ENCODE data around the gene RAB3A. TPM values are rescaled to one million over a fixed set of nuclear protein-coding genes. Genes with fewer than 3 reads are reported as not detected.
"Not testable (repeated sequence)": the region's sequence is repeated elsewhere in the genome, so short reads cannot be mapped to it uniquely, and the experiment has no call there.

The RAB3A gene
- total RNA-seq, 6 donors from 2014 or later, result 0.46 to 5.0 (median 3.4) TPM

GRCh38 chr19:18214779-18215433 lies 11.1 kb upstream of the RAB3A start:
- WGBS, 2 donors, result 67 to 72% methylated on average over 7 of the region's 7 CpGs
- H3K27ac ChIP-seq, result no peak overlapping the region
- TF ChIP-seq EP300 (IDR thresholded peaks at IDR 0.05), result no peak
- no peak for TF ChIP-seq POLR2A (IDR thresholded peaks at IDR 0.05)
- TF ChIP-seq CTCF (IDR thresholded peaks at IDR 0.05), result no peak
- peak in 1 of 2 donors; percentile 25 for ATAC-seq (ENCODE audit: low FRiP score in 2 of 2)
- no peaks in the 10 kb centered on the region for H3K4me1 ChIP-seq
- H3K27me3 ChIP-seq, result no peaks in the 10 kb centered on the region
- H3K4me3 ChIP-seq, result no peak overlapping the region
- H3K36me3 ChIP-seq, result no peaks in the 10 kb centered on the region
- DNase-seq, result no peak
- H3K9me3 ChIP-seq, result no peaks in the 10 kb centered on the region

- WGBS, 2 donors, result 81 to 83% methylated on average over 13 to 14 of the region's 14 CpGs
- peaks cover 0 to 5% (median 0%) of the 10 kb centered on the region in 4 donors for H3K4me1 ChIP-seq
- DNase-seq (no peak), ATAC-seq (ENCODE audit: low FRiP score in 2 of 2) (peak in 1 of 2 donors; percentile 19)
- TF ChIP-seq EP300 (IDR thresholded peaks at IDR 0.05) (no peak), POLR2AphosphoS5 (IDR thresholded peaks at IDR 0.05) (no peak), POLR2A (IDR thresholded peaks at IDR 0.05) (no peak), CTCF (IDR thresholded peaks at IDR 0.05) (no peak)
- no peak overlapping the region for H3K4me3 ChIP-seq
- H3K36me3 ChIP-seq, result no peaks in the 10 kb centered on the region
- no peaks in the 10 kb centered on the region for H3K27me3 ChIP-seq
- H3K27ac ChIP-seq, result no peak overlapping the region
- H3K9me3 ChIP-seq, result no peaks in the 10 kb centered on the region
Measured at GRCh38 chr19:18211683-18212082, 7.8 kb upstream of the RAB3A start.

- H3K27me3 ChIP-seq; H3K36me3 ChIP-seq; H3K4me3 ChIP-seq; DNase-seq; H3K27ac ChIP-seq; ATAC-seq (ENCODE audit: low FRiP score in 2 of 2); H3K9me3 ChIP-seq: not testable (repeated sequence)
- H3K4me1 ChIP-seq, result peaks cover 4 to 16% (median 8%) of the 10 kb centered on the region in 4 donors
- 79 to 90% methylated on average over 5 of the region's 5 CpGs for WGBS, 2 donors
Measured at GRCh38 chr19:18209912-18210311, 6.1 kb upstream of the RAB3A start.

- no peaks in the 10 kb centered on the region for H3K9me3 ChIP-seq
- no peaks in the 10 kb centered on the region for H3K36me3 ChIP-seq
- 20 to 24% methylated on average over 11 to 32 of the region's 32 CpGs for WGBS, 2 donors
- DNase-seq (peak; percentile 35 to 92), ATAC-seq (ENCODE audit: low FRiP score in 2 of 2) (no peak)
- no peak overlapping the region for H3K4me3 ChIP-seq
- peak overlapping the region in 2 of 4 donors; percentile 44 to 62 for H3K27ac ChIP-seq
- H3K4me1 ChIP-seq, result peaks cover 8 to 23% (median 13%) of the 10 kb centered on the region in 4 donors
- TF ChIP-seq POLR2AphosphoS5 (IDR thresholded peaks at IDR 0.05) (peak; percentile 10 to 33), EP300 (IDR thresholded peaks at IDR 0.05) (no peak), CTCF (IDR thresholded peaks at IDR 0.05) (peak in 5 of 6 experiments; percentile 15 to 72 (median 44)), POLR2A (IDR thresholded peaks at IDR 0.05) (no peak)
- H3K27me3 ChIP-seq, result no peaks in the 10 kb centered on the region
Measured at GRCh38 chr19:18208098-18208951, 4.5 kb upstream of the RAB3A start.

- H3K9me3 ChIP-seq, result no peaks in the 10 kb centered on the region
- H3K36me3 ChIP-seq, result no peaks in the 10 kb centered on the region
- H3K27ac ChIP-seq, result peak overlapping the region in 2 of 4 donors; percentile 95 to 97
- DNase-seq (no peak), ATAC-seq (ENCODE audit: low FRiP score in 2 of 2) (no peak)
- H3K4me3 ChIP-seq, result no peak overlapping the region
- no peaks in the 10 kb centered on the region for H3K27me3 ChIP-seq
- peaks cover 15 to 35% (median 21%) of the 10 kb centered on the region in 4 donors for H3K4me1 ChIP-seq
- TF ChIP-seq EP300 (IDR thresholded peaks at IDR 0.05) (no peak), CTCF (IDR thresholded peaks at IDR 0.05) (no peak), POLR2A (IDR thresholded peaks at IDR 0.05) (no peak), POLR2AphosphoS5 (IDR thresholded peaks at IDR 0.05) (no peak)
- WGBS, 2 donors, result 85 to 87% methylated on average over 12 of the region's 12 CpGs
Measured at GRCh38 chr19:18206018-18206417, 2.2 kb upstream of the RAB3A start.

All from upper lobe of left lung (tissue), 6 donors.